ENCODE data around the gene THBS1.

Gene THBS1

DNA sequence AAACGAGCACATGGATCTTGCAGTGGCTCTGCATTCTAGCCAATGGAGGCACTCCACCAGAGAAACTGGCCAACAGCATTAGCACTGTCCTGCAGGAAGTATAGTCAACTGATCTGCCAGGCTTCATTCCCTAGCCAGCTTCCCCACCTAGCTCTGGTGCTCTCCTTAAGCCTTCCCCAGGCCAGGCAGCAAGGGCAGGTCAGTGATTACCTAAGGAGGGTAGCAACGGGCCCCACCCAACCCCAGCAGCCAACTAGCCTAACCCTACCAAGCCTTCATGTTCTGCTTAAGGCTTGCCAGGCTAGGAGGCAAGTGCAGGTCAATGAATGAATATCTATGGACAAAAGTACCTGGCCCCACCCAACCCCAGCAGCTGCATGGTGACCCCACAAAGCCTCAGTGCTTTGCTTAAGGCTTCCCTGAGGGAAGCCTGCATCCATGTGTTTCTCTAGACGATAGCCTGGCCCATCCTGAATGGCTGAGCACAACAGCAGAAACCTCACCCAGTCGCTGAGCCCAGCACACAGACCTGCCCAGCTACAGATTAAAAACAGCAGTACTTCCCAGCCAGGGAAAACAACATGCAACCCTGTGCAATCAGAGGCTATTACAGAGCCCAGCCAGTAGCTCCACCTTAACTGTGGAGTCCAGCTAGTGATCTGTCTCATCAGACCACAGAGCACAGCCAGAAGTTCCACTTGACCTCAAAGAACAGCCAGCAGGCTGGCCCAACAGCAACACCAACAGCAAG lies 28.5 kb downstream of the THBS1 start:
- DNase-seq: no peak

DNA sequence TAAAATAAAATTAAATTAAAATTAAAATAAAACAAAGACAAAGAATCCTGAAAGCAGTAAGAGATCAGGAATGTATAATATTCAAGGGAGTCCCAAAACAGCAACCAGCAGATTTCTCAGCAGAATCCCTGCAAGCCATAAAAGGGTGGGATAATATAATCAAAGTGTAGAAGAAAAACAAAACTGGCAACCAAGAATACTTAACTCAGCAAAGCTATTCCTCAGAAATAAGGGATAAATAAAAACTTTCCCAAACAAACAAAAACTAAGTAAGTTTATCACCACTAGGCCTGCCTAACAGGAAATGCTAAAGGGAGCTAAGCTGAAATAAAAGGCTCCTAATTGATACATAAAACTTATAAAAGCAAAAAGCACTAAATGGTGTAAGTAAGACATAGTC lies 29.8 kb downstream of the THBS1 start:
- DNase-seq: no peak

DNA sequence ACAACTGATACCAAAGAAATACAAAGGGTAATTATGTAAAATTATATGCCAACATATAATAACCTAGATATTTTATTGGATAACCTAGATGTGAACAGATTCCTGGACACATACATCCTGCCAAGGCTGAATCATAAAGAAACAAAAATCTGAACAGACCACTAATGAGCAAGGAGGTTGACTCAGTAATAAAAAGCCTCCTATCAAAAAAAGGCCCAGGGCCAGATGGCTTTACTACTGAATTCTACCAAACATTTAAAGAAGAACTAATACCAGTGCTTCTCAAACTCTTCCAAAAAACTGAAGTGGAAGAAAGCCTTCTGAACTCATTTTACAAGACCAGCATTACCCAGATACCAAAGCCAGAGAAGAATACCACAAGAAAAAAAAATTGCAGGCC lies 32.4 kb downstream of the THBS1 start:
- no peak for DNase-seq

DNA sequence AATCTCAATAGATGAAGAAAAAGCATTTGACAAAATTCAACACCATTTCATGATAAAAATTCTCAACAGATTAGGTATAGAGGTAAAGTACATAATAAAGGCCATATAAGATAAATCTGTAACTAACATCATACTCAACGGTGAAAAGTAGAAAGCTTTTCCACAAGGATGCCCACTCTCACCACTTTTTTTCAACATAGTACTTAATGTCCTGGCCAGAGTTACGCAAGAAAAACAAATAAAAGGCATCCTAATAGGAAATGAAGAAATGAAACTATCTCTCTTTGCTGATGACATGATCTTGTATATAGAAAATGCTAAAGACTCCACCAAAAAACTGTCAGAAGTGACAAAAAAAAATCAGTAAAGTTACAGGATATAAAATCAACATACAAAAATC lies 33.0 kb downstream of the THBS1 start:
- no peak for DNase-seq

DNA sequence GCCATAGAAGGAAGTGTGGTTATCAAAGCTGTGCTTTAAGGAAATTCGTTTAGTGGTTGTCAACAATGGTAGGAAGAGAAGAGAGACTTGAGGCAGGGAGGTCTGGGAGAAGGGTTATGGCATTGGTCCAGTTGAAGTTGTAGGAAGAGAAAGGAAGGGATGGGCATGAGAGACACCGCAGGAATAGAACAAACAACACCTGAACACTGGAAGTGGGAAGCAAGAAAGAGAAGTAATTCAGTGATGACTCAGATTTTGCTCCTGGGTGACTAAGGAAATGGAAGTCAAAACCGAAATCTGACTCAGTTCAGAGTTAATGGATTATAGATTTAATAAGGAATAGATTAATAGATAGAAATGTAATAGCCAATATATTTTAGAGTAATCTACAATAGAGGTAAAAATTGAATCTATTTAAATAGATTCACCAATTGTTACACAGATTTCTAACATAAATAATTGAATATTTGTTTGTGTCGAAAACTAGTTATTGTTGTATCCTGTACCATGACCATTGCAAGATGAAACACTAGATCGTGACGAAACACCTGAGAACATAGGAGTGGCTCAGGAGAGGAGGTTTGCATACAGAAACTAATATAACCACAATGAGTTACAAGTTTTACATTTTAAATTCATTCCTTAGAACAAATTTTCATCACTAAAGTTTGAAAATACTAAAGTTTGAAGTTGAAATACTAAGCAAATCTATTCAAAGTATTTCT lies 36.0 kb downstream of the THBS1 start:
- no peak for DNase-seq

DNA sequence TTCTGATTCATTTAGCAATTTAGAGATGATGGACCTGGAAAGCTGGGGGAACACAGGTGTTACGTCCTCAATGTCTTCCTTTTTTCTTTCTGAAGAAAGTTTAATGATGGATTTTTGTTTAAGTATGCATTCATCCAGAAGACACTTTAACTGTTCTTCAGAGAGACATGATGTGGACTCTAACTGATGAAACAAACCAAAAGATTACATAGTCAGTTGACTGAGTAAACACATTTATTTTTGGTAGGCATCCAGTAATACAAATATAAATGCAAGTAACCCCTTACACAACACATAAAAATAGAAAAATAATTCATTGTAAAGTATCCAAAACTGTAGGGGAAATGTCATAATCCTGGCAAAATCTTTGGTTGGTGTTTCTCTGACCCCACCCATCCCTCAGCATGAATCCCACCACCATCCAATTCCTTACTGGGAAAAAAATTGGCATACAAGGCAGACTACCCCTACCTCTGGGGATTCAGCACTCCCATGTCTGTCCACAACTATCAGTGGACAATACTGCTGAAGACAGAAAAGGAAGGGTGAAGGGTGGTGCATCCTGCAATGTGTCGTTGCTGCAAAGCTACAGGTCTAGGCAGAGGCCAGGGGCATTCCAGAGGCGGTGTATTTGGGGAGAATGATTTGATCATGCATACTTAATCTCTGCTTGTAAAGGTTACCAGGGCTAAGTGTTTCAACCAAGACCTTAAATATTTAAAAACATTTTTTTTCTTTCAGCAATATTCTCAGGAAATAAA lies 37.4 kb downstream of the THBS1 start:
- DNase-seq: no peak

DNA sequence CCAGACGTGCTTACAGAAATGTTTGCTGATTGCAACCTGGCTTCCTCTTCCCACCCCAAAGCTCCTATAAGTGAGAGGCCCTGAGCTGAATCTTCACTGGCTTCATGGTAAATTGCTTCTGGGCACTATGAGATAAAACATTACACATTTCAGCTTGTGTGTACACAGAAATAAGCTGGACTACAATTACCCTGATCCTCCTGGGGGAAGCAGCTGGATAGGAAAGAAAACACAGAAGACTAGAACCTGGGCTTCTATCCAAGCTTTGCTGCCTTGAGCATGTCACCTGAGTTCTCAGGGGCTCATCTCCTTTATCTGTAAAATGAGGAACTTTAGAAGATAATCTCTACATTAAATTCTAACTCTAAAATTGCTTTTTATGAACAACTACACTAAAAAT lies 40.3 kb downstream of the THBS1 start:
- peak; percentile 67 for DNase-seq

DNA sequence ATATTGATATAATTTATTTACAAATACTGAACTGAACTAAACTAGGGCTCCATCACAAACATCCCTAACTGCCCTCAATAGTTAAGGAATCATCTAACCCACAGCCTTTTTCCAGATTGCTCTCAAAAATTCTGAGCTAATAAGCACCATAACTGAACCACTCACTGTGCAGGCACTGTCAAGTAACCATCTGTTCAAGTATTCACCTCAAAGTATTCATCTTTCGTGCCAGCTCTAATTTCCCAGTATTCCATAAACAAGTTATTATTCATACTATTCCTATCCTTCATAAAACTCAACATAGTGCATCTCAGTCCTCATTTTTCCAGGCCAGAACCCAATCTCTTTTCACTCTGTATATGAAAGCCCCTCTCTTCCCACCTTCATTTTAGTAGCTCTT lies 41.1 kb downstream of the THBS1 start:
- no peak for DNase-seq

DNA sequence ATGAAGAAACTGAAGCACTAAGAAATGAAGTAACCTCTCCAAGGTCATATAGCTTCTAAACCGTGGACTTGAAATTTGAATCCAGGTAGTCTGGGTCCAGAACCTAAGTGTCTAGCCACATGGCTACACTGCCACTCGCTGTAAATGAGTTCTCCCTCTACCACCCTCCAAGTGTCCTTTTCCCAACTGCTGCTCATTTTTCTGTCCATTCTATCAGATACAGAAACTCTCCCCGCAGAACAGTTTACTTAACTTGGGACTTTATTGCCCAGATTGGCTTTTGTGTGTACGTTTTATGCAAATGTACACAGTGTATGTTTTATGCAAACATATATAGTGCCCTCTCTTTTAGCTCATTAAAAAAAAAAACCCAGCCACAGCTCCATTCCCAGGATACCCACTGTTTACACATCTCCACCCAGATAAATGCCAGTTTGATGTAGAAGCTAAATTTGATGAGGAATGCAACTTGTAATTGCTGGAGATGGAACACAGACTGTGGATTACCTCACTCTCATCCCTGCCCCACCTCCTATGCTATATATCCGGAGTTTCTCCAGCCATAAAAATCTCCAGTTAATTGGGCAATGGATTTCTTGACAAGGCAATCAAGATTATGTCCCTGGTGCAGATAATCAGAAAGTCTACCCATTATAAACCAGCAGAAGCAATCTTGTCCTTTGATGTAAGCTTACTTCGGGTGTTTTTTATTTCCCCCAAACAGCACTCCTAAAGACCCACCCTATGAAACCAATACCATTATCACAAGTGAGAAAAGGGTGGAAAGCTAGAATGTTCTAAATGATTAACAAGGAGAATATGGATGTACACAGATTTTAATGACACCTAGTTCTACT lies 42.0 kb downstream of the THBS1 start:
- peak; percentile 32 for DNase-seq

DNA sequence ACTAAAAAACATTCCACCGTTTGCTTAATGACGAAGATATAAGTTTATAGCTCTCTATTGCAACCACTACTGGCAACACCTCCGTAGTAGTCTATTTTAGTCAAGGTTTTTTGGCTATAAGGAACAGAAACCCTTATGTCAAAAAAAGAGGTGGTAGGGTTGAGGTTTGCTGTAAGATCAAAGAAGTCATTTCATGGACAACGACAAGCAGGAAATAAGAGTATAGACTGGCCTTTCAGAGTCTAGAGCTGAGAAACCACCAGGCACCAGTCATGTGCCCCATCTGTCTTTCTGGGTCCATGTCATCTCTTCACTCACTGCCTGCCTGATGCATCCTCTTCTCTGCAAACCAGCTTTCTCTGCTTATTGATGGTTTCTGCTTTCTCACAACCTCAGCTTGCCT lies 42.7 kb downstream of the THBS1 start:
- no peak for DNase-seq

DNA sequence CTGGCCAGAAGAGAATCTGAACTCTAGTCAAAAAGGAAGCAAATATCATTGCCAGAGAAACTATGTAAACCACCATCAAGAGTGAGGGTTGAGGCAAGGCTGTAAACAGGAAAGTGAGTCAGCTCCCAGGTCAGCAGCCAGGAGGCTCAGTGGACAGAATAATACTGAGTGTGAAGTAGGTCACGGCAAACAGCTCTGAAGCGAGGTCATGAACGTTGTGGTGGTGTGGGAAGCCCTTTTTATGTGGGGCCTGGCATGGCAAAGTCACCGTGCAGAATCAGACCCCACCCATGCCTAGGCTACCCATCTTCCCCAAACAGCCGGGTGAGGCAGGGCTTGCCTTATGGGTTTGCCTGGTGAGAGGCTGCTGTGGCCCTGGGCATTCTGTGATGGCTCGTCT lies 43.9 kb downstream of the THBS1 start:
- no peak for DNase-seq

DNA sequence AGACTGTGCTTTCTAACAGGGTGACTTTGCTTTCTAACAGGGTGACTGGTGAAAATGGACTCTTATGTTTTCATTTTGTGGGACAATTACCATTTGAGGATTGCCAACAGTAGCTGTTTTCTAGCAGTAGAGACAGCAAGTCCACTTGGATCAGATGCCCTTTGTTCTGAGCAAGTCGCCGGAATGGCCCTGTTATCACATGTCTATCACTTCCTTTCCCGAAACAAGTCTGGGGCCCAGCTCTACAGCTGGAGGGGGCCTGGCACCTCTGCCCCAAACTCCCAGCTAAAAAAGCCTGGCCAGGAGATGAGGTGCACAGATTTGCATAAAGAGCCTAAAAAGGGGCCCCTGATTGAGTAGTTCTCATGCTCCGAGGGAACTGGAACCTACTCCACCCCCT lies 44.6 kb downstream of the THBS1 start:
- no peak for DNase-seq

DNA sequence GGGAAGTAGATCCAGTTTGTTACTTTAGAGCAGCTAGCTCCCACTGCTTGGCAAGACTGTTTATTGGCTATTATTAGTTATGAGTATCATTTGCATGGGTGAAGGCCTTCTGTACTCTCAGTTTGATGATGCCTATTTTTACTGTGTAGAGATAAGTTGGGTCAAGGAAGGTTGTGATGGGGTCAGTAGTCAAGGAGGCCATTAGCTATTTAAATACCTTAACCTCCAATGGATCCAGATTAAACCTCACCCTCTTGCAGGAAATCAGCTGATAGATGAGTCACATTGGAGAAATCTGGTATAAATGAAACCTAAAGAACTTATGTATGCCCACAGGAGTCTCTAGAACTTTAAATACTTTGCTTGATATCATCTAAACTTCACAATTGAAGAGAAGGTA lies 45.0 kb downstream of the THBS1 start:
- no peak for DNase-seq

DNA sequence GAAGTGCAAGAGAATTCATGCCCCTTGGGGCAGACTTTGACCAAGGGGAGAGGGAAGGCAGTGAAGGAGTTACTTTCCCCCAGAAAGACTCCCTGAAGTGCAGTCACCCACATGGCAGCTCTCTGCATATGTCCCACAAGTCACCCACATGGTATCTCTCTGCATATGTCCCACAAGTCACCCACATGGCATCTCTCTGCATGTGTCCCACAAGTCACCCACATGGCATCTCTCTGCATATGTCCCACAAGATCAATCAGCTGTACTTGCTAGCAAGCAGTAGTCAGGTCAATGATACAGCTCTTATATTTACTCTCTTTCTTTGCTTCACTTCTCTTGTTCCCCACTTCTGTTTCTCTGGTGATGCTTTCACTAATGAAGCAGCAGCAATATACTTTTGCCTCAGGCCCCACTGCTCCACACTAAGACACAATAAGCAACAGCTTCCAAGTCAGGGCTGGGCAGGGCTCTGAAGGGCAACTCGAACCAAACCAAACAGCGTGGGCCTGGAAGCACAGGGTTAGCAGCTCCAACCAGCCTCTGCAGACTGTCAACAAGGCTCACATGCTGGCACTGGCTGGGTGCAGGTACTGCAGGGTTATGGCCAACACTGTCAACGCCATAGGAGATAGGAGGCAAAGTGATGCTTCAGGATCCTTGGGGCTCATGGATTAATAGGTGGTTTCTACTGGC lies 46.7 kb downstream of the THBS1 start:
- DNase-seq: no peak

DNA sequence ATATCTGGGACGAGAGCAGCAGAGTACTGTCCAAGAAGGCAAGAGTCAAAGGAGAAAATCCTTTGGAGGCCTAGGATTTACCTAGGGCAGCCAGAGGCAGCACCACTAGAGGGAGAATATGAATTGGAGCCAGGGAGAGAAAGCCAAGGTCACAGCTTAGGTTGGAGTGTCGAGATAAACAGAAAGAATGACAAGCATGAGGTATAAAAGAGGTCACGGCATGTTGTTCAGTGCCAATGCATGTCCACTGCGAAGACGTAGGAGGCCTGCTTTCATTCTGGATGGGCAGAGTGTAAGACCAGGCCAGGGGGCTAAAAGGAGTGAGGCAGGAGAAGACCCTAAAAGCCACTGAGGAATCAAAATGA lies 47.2 kb downstream of the THBS1 start:
- no peak for DNase-seq

DNA sequence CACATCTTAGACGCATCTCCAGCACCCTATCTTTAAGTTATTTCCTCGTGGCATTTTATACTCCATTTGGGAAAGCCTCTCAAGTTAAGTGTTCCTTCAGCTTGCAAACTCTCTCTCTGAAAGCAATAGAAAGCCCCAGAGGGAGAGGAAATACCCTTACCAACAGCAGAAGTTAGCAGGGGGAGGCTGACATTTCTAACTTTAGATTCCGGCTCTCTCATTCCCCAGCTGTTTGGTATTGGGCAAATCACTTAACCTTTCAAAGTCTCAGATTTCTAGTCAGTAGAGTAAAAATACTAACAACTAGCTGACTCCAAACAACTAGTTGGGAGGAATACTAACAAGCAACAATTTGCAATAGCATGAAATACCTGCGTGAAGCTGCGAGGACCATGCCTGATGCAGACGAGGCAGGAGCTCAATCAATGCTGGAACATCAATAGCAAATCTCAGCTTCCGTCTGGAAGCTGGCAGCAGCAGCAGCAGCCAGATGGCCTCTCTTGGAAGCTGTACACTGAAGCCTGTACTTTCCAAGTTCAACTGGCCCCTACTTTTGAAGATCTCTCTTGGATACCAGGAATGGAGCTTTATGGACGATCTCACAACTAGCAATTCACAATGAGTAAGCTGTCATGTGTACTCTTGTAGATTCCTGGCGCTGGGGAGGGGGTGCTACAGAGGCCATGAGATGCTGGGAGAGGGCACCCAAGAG lies 47.8 kb downstream of the THBS1 start:
- DNase-seq: no peak

DNA sequence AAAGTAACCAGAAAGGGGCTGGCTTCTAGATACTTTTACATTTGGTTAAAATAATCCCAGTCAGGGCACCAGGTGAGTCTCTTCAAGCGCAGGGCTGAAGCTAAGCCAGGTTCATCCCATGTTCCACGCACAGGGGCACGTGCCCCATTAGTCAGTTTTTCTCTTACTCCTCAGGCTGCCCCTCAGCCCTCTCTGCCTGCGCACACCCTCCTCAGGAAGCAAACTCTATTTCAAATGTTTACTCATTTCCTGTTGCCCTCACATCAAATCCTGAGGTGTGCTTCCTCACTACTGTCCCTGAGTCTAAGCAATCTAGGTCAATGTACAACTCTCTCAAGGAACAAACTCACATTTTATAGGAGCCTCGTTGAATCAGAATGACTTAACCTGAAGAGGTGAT lies 48.5 kb downstream of the THBS1 start:
- no peak for DNase-seq

DNA sequence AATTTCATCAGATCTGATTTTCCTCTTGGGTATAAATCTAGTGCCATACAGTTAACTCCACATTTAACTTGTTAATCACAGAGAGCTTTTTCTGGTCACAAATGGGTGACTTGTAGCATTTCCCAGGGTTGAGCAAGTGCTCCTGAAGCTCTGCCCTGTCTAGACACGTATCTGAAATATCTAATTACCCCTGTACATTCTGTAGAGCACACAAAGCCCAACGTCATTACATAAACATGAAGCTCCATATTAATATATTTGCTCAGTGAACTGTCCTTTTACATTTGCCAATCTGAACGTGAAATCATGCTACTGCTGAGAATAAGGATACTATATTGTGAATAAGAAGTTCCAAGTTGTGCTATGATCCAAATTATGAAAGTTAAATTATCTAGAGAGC lies 49.0 kb downstream of the THBS1 start:
- no peak for DNase-seq

DNA sequence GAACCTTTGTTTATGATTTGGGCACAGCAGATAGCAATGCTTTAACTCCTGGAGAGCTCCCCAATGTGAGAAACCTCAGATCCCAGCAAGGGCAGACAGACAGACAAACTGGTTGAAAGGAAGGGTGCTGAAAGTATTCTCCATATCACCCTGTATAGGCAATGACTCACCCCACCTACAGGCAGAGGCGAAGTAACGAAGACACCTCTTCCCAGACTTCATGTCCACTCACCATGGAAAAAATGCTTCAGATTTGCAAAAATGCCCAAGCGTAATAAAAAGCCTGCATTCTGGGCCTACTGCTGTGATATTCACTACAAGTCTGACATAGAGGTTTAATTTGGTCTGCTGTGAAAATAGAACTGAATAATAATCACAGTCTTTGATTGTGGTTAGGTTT lies 50.5 kb downstream of the THBS1 start:
- no peak for DNase-seq

DNA sequence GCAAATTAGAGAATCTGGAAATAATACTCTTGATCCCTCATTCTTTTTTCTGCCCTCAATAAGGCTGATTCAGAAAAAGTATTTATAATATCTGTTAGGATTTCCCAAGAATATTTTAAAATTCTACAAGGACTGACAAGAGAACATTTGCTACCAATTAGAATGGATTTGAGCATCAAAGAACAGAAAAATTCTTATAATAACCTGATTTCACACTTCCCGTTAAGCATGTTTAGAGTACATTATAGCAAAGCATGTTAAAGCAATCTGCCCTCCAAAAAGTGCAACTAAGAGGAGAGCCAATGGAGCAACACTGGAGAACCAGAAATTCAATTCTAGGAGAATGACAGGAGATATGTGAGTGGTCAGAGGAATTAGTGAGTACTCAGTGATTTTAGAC lies 57.2 kb downstream of the THBS1 start:
- no peak for DNase-seq

DNA sequence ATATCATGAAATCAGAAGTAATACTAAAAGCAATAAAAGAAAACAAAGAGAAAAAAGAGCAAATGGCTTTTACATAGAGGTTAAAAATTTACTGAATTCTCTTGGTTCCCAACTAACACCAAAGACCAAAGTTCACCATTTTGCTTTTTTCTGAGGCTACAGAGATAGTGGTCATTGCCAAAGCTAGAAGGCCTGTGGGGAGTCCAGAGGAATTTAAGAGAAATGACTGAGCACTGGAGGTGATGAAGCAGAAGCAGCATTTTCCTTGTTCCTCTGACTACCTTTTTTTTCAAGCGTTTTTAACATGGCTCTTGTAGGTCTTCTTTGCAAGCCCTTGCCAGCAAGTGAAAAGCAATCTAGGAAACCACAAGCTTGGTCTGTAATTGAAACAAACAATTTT lies 58.2 kb downstream of the THBS1 start:
- no peak for DNase-seq

DNA sequence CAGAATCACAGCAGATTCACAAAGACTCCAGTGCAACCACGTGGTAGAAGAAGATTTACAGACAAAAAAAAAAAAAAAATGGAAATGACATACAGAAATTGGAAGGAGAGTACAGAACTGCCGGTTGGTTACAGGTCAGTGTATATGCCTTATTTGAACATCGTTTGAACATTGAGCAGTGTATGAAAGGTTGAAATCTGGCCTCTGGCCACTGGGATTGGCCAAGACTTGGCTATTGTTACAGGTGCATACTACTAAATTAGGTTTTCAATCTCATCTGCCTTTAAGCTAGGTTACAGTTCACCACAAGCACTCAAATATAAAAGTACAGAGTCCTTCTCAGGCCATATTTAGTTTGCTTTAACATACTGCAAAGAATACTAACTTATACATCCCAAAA lies 59.8 kb downstream of the THBS1 start:
- DNase-seq: no peak

All from COR-L47 (cell line).